GM19468 (cell line): ENCODE data around the gene MECP2.
A peak's percentile ranks its signal among the peaks of the same experiment; 100 is the strongest.
"Not testable (repeated sequence)": the region's sequence is repeated elsewhere in the genome, so short reads cannot be mapped to it uniquely, and the experiment has no call there.

Experiments used
- ATAC-seq: cut with Tn5 transposase; IDR thresholded peaks from one replicate; pipeline ENCODE4 v1.9.1; 2021; ENCODE audit warnings: mild to moderate bottlenecking, moderate library complexity, moderate number of reproducible peaks; ENCODE audit not compliant: unreplicated experiment; ENCODE audit errors: extremely low read depth

MECP2 gene

DNA sequence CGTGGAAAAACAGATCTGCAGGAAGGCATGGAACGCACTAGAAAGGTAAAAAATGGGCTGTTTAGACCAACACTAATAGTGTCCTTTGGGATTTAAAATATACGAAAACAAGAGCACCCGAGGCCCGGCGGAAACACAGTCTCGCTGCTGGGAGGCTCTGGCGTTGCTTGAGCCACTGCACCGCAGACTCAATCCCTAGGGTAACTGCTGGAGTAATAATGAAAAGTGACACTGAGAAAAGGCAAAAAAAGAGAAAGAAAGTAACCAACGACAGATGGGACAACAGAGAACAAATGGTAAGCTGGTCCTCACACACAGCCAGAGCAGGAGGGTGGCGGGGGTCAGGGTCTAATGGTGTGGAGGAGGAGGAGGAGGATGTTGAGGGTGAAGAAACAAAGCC lies 93.2 kb downstream of the MECP2 start:
- ATAC-seq: no peak

DNA sequence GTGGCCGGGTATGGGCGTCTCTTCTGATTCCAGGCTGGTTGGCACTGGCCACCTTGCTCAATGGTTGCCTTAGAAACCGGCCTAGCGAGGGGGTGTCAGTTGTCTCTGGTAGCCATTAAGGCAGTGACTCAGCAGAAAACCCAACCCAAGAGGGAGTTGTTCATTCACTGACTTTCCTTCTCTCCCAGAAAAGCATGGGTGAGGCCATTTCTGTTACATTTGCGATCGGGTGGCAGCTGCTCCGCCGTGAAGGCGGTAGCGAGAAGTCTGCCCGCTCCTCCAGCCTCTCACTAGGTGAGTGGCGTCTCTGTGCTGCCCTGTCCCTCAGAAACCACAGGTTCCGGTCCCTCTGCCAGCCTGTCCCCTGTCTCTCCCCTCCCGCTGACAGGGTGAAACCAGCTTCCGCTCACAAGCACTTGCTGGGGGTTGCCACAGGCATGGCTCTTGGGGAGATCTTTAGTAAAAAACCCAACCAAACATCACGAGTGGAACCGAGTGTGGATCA lies 95.2 kb downstream of the MECP2 start:
- no peak for ATAC-seq

DNA sequence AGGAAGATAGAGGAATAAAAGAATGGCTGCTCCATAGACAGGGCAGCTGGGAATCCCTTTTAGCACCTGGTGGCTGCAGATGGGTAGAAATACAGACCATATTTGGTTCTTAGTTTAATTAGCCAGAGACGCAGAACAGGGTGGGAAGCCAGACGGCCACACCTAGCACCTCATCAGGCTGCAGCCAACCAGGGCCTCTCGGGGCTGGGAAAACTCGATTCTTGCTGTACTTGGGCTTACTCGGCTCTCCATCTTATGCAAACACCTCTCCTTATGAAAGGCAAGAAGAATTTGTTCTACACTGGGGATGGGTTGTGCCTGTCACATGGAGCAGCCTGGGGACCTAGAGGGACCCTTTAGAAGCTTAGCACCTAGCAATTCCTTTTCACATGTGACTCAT lies 97.5 kb downstream of the MECP2 start:
- no peak for ATAC-seq

DNA sequence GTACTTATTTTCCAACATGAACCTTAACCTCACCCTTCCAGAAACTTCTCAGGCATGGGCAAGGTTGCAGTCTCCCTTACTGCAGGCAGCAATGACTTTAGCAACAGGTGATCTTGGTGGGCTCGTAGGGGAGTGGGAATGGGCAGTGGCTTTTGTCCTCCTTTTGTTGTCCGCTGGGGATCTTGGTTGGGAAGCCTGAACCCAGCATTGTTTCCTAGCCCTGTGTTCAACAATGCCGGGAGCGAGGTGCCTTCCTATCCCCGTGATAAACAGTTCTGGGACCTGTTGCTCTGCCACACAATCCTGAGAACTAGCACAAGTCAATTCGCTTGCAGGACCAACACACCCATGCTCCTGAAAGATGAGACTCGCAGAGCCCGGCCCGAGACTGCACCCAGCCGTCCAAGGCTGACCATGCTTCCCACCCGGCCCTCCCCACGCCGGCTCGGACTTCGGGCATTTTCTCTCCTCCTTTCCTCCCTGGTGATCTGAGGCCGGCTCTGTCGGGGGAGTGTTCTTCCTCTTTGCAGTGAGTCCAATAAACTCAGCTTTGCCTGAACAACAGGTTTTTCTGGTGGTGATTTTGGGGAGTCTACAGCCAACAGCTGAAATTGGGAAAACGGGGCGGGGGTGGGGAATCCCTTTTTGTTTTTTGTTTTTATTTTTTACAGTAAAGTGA lies 98.0 kb downstream of the MECP2 start:
- no peak for ATAC-seq

- ATAC-seq: no peak
Observed at GRCh38 chrX:153995504-153995903, 102.0 kb downstream of the MECP2 start.

DNA sequence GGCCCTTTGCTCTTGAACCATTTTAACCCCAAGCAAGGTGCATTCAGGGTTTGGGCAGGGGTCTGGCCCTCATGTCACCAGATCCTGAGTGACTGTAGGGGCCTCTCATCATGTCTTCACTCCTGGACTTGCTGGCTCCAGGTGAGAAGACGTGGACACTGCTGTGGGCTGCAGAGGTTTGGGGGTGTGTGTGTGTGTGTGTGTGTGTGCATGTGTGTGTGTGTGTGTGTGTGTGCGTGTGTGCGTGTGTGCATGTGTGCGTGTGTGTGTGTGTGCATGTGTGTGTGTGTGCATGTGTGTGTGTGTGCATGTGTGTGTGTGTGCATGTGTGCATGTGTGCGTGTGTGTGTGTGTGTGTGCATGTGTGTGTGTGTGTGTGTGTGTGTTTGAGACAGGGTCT lies 103.1 kb downstream of the MECP2 start:
- not testable (repeated sequence) for ATAC-seq

- ATAC-seq: no peak
Observed at GRCh38 chrX:153993978-153994377, 103.5 kb downstream of the MECP2 start.

- no peak for ATAC-seq
Observed at GRCh38 chrX:153993079-153993478, 104.4 kb downstream of the MECP2 start.

GRCh38 chrX:153992180-153992579 lies 105.3 kb downstream of the MECP2 start:
- ATAC-seq: no peak

GRCh38 chrX:153991013-153991580 lies 106.4 kb downstream of the MECP2 start:
- no peak for ATAC-seq

- ATAC-seq: no peak
Observed at GRCh38 chrX:153989973-153990655, 107.4 kb downstream of the MECP2 start.

GRCh38 chrX:153988493-153988892 lies 109.0 kb downstream of the MECP2 start:
- ATAC-seq: no peak

- ATAC-seq: no peak
Observed at GRCh38 chrX:153984351-153985178, 113.0 kb downstream of the MECP2 start.

- no peak for ATAC-seq
Observed at GRCh38 chrX:153983321-153983801, 114.2 kb downstream of the MECP2 start.

GRCh38 chrX:153981771-153982533 lies 115.6 kb downstream of the MECP2 start:
- ATAC-seq: no peak

- ATAC-seq: no peak
Observed at GRCh38 chrX:153981231-153981630, 116.3 kb downstream of the MECP2 start.

GRCh38 chrX:153980394-153980793 lies 117.1 kb downstream of the MECP2 start:
- peak; percentile 42 for ATAC-seq

DNA sequence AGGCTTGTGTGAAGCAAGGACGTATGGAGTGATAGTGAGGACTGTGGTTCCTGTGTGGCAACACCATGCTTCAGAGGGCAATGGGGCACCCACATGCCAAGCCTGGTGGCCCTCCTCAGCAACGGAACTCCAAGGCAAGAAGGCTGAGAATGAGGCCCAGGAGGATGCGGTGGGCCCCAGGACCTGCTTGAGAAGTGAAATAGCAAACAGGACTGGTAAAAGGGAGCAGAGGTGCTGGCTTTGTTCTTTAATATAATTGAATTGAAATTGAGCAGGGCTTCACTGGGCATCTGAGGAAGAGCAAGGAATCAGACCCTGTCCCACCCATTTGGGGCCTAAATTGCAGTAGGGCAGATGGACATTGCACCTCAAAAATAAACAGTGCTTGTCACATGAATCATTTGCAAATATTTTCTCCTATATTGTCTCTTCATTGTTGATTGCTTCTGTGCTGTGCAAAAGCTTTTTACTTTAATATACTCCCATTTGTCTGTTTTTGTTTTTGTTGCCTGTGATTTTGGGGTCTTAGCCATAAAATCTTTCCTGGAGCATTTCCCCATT lies 122.7 kb downstream of the MECP2 start:
- no peak for ATAC-seq

DNA sequence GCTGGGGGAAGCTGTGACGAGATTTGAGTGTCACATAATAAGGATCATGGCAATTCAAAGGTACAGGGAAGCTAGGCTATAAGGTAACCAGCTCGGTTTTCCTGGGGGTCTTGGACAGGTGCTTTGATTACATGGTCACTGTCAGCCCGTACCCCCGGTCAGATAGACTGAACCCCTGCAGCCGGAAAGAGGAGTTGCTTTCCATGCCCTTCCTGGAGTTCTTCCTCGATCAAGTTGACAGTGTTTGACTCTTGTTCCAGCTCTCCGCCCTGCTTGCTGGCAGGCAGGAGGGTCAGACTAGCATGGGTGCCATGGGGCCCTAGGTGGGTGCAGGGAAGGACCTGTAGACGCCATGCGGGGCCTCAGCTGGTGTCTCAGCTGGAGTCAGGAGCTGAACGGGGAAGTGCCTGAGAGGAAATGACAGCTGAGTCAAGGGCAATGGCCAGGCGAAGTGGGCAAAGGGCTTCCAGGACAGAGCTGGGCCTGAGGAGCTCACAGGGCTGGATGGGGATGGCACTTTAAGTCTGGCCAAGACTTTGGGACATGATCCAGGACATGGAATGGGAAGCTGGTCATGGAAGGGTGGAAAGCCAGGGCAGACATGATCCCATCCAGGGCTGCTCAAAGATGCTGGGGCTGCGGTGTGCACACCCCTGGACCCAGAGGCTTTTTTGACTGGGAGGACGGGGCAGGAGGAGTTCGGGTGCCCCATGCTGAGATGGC lies 123.4 kb downstream of the MECP2 start:
- ATAC-seq: no peak
